Measurements from ENCODE around the gene ASIC2.

The ASIC2 gene

DNA sequence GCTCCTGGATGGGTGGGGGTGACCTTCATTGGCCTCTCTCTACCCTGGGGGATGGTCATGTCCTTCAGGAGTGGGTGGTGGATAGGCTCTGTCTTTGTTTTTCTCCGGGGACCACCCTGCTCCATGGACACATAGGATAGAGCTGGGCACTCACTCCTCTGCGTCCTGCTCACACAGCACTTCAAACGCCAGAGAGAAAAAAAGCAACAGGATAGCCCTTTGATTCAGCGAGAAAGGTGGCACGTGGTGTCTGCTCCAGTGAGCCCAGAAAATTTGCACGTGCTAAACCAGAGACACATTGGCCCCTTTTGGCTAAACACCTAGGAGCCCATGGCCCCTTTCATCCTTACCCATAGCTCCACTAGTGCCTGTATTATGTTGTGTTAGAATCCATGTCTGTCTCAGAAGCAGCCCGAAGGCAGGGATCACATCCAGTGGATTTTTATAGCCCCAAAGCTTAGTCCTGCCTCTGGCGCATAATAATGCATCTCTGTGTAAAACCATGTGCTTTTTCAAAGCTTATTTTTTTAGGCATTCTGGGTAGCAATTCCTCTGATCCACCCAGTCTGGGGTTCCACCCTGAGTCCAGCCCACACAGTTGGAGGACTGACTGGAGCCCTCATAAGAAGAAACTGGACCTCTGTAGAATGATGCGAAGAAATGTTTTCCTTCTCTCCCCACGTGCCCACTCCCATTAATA, 90.1 kb downstream of the ASIC2 start:
- no peak for DNase-seq

- DNase-seq: peak; percentile 12
These were observed 91.1 kb downstream of the ASIC2 start for GRCh38 chr17:33202021-33202420.

- DNase-seq: no peak
These were observed 91.8 kb downstream of the ASIC2 start for GRCh38 chr17:33201283-33201682.

DNA sequence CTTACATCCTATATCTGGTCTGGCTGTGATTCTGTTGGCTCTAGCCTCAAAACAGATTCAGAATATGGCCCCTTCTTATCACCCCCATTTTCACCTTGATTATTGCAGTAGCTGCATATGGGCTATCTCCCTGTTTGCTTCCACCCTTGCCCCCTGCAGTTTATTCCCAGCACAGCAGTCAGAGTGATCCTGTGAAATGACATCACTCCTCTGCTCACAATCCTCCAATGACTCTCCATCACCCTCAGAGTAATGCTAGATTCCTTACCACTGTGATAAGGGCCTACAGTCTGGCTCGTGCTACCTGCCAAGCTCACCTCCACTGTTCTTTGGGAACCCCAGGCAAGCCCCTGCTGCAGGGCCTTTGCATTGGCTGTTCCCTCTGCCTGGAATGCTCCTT, 92.5 kb downstream of the ASIC2 start:
- DNase-seq: no peak

DNA sequence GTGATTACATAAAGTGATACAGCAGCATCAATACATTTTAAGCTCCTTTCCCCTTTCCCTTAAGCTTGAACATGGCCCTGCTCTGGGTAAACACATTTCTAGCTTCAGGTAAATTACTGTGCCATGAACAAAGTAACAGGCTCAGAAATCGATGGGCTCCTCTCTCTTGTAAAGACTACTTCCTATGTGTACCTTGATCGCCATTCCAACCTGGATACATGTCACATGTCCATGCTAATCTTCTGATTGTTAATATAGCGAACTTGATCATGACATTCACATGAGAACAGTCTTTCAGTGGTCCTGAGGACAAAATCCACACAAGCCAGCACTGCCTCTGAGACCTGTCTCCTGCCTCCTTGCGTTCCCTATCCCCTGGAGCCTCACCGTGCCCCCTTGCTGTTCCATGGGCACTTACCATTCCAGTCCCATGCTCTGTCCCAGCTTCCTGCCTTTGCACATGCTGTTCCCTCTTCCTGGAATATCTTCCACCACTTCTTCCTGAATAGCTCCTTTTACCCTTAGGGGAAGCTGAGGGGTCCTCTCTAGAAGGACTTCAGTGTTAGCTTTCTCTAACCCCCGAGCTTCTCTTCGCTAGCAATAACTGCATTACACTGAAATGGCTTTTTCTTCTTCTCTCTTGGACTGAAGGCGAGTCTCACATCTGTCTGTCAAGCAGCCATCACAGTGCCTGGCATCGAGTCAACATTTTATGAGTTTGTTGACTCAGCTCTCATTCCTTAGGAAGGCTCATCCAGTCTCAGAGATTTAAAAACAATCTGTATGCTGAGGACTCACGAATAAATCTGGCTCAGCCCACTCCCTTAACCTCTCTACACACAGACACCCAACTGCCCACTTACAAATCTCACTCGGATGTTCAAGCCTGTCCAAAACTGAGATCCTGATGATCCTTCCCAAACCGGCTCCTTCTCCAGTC, 93.3 kb downstream of the ASIC2 start:
- no peak for DNase-seq

- DNase-seq: no peak
These were observed 94.1 kb downstream of the ASIC2 start for GRCh38 chr17:33198954-33199353.

- no peak for DNase-seq
These were observed 95.8 kb downstream of the ASIC2 start for GRCh38 chr17:33197342-33197741.

DNA sequence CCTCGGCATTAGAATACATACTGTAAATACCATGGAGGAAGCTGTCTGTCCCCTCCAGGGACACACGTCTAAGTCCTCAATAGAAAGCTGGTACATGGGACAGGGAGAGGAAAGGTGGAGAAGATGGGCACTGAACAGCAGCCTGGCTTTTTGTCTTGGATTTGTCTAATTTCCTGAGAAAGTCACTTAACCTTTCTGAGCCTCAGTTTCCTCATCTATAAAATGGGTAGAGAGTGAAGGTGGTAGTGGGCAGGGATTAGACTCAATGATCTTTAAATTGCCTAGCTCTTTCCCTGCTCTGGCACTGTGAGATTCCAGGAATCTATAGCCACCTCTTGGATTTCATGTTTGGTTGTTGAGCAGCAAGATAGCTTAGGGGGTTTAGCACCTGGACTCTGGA, 96.2 kb downstream of the ASIC2 start:
- no peak for DNase-seq

DNA sequence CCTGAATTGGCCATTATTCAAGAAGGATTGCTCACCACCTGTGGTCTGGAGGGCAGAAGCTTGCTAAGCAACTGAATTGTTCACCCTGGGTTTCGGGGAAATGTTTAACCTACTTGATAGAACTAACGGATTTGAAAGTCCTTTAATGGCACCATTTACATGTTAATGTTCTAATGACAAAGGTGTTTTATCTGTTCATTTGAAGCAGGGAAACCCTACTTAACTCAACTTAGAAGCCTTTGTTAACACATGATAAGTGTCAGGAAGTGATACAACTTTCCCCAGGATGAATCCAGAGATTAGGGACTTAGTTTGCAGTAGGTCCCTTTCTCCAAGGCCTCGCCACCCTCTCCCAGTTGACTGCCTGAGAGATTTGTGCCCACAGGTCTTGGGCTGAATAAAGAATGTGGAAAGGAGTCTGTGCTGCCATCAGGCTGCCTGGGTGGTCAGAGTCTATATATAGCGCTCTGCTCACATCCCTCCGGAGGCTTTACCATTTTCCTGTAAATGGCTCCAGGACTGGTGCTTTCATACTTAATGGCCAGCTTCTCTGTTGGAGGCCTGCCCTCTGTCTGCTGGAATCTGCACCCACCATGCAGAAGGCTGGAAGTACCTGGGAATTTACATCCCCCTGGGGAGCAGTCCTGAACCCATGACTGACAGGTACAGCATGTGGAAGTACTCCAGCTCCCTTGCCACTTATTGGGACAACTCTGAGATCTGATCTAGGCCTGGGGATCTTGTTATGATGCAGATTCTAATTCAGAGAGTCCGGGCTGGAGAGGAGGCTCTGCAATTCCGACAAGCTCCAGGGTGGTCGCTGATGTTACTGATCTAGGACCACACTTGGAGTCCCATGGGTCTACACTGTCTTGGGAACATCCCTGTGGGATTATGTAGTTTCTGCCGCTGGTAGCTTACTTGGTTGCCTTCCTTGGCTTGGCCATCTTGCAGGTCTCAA, 99.9 kb downstream of the ASIC2 start:
- DNase-seq: no peak

- no peak for DNase-seq
These were observed 109.5 kb downstream of the ASIC2 start for GRCh38 chr17:33183487-33184026.

GRCh38 chr17:33179151-33179550, 113.9 kb downstream of the ASIC2 start:
- no peak for DNase-seq

GRCh38 chr17:33178681-33179080, 114.4 kb downstream of the ASIC2 start:
- no peak for DNase-seq

DNA sequence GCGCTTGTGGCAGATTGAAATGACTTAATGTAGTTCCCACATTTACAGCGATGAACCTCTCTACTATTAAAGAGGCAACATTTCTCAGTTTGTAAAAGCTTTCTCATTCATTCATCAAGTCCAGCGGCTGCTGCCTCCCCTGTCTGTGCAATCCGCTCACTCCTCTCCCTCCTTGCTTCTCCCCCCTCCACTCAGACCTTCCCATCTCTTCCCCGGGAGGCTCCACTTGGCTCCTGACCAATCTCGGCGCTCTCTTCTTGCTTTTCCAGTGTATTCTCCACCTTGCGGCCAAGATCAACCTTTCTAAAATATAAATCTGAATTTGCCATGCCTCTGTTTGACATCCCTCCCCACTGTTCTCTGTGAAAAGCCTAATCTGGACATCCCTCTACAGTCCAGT, 117.5 kb downstream of the ASIC2 start:
- DNase-seq: no peak

- DNase-seq: no peak
These were observed 121.2 kb downstream of the ASIC2 start for GRCh38 chr17:33171931-33172330.

DNA sequence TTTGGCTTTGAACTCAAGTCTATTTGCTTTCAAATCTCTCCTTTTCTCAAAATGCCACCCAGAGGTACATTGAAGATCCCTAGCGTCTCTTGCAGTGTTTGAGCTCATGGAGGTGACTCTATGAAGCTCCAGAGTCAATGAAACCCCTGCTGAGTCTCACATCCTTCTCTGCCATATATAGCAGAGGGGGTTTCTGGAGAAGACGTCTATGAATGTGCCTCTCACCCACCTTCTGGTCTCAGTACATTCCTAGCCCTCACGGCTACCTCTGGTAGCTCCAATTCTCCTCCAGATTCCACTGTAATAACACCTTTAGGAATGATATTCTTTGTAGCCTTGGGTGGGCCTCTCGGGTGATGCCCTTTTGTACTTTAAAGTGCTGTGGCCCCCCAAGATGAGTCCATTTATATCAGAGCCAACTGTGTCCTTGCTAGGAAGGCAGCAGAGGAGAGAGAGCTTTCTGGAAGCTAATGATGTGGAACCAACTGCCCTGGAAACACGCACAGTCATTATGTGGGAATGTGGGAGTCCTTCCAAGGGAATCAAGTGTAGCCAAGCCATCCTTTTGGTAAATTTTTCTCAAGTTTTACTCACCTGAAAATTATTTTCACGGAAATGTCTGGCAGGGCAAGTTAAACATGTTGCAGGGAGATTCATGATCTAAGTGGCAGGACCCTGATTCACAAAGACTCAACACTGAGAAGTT, 123.4 kb downstream of the ASIC2 start:
- no peak for DNase-seq

- DNase-seq: no peak
These were observed 125.4 kb downstream of the ASIC2 start for GRCh38 chr17:33167736-33168135.

- DNase-seq: no peak
These were observed 126.6 kb downstream of the ASIC2 start for GRCh38 chr17:33166472-33166871.

DNA sequence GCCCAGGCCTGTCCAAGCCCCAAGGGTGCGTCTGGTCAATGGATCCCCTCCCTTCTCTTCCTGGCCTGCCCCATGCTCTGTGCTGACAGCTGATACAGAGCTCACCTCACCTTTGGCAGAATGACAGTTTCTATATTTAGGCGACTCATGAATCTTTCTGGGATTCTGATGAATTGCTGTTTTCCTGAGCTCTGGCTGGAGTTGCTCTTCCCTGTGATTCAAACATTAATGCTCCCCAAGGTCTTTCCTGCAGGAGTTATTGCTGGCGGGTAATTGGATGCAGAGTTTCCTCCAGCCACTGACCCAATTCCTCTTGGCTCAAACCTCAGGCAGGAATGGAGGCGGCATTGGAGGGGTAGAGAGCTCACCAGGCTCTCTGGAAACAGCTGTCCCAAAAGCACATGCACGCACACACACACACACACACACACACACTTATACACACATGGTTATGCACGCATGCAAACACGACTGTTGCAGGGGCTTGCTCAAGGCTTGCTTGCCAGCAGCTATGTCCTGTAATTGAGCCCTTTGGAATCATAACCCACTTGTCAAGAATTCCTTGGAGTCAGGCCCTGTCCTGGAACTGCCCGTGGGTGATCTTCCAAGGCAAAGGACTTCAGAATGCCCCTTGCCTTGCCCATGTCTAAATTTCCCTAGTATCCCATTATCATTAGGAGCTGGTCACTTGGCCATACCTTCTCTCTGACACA, 128.8 kb downstream of the ASIC2 start:
- DNase-seq: no peak

- no peak for DNase-seq
These were observed 129.4 kb downstream of the ASIC2 start for GRCh38 chr17:33163533-33164168.

DNA sequence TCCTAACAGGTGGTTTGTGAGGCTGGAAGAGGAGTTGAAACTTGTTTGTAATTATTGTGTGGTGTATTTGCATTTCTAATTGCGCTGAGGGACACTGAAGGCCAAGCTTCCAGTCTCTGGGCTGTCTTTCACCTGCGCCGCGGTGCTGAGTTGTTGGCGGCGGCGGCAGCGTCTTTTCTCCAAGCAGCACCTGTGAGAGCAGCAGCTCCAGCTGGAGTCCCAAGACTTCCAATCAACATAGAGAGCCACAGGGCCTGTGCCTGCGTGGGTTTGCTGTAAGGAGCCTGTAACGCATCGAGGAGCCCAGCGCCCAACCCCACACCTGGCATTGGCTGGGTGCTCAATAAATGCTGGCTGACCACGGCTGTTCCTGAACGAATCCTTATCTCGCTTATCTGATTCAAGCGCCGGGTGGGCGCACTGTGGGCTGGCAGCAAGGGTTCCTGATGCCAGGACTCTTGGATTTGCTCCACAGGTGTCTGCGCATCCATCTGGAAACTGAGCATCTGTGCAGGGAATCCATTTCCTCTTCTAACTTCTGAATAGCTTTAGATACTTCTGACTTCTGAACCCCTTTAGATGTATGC, 138.1 kb downstream of the ASIC2 start:
- DNase-seq: no peak

- DNase-seq: no peak
These were observed 140.3 kb downstream of the ASIC2 start for GRCh38 chr17:33152783-33153182.
